Neural cell (in vitro differentiated cells): Measurements from ENCODE around the gene PRXL2B. TPM values are rescaled to one million over a fixed set of nuclear protein-coding genes. Genes with fewer than 3 reads are reported as not detected.

Experiments
- H2AFZ ChIP-seq: fragments of 200-600, 300-800 bp; sonication (generic), shearing (Covaris generic); 2 replicates; pipeline ENCODE4 v1.6.0; 2014; ENCODE audit warnings: low read depth, mild to moderate bottlenecking, antibody characterized with exemption, low read length, moderate library complexity
- H3F3A ChIP-seq: fragments of 200-600 bp; shearing (Covaris generic); 2 replicates; pipeline ENCODE4 v1.6.1; 2016; ENCODE audit warnings: mild to moderate bottlenecking, moderate library complexity, mixed read lengths, antibody characterized with exemption, low read length; ENCODE audit not compliant: insufficient read depth, poor library complexity, severe bottlenecking
- H3K27ac ChIP-seq: fragments of 200-600, 300-800 bp; sonication (generic), shearing (Covaris generic); 2 replicates; pipeline ENCODE4 v1.5.1; 2014; ENCODE audit warnings: mild to moderate bottlenecking, low read length, moderate library complexity
- H3K27me3 ChIP-seq: fragments of 300-800, 200-600 bp; sonication (generic), shearing (Covaris generic); 2 replicates; pipeline ENCODE4 v1.6.0; 2014; ENCODE audit warnings: mild to moderate bottlenecking, low read depth, low read length, moderate library complexity; ENCODE audit not compliant: insufficient read depth
- H3K36me3 ChIP-seq: fragments of 300-800, 200-600 bp; sonication (generic), shearing (Covaris generic); 2 replicates; pipeline ENCODE4 v1.5.1; 2014; ENCODE audit warnings: mild to moderate bottlenecking, antibody characterized with exemption, low read length, moderate library complexity; ENCODE audit not compliant: insufficient read depth
- H3K4me2 ChIP-seq: fragments of 300-800, 200-600 bp; sonication (generic), shearing (Covaris generic); 2 replicates; pipeline ENCODE4 v1.6.0; 2014; ENCODE audit warnings: mild to moderate bottlenecking, low read length
- H3K4me3 ChIP-seq: fragments of 300-800, 200-600 bp; sonication (generic), shearing (Covaris generic); 2 replicates; pipeline ENCODE4 v1.5.1; 2014; ENCODE audit warnings: mild to moderate bottlenecking, low read length, moderate library complexity
- H3K79me2 ChIP-seq: fragments of 200-600 bp; shearing (Covaris generic); replicated peaks from 2 replicates; pipeline ENCODE4 v1.6.0; 2014; ENCODE audit warnings: mild to moderate bottlenecking, low read length, moderate library complexity; ENCODE audit not compliant: insufficient read depth
- H3K9ac ChIP-seq: fragments of 300-800, 200-600 bp; sonication (generic), shearing (Covaris generic); 2 replicates; pipeline ENCODE4 v1.6.1; 2016; ENCODE audit warnings: mild to moderate bottlenecking, low read length, mixed read lengths
- H3K9me2 ChIP-seq: fragments of 200-600 bp; shearing (Covaris generic); 2 replicates; pipeline ENCODE4 v1.6.1; 2016; ENCODE audit warnings: mild to moderate bottlenecking, low read length, mixed read lengths; ENCODE audit not compliant: insufficient read depth
- H3K9me3 ChIP-seq: fragments of 200-600, 300-800 bp; sonication (generic), shearing (Covaris generic); 2 replicates; pipeline ENCODE4 v1.6.1; 2016; ENCODE audit warnings: mild to moderate bottlenecking, mixed run types, low read length, moderate library complexity, mixed read lengths
- H4K20me1 ChIP-seq: fragments of 200-600 bp; shearing (Covaris generic); 2 replicates; pipeline ENCODE4 v1.6.1; 2016; ENCODE audit warnings: mild to moderate bottlenecking, mixed run types; ENCODE audit not compliant: insufficient read depth
- EP300 ChIP-seq: fragments of 450-650 bp; conservative IDR thresholded peaks from 2 replicates; pipeline ENCODE4 v1.6.1; 2014; ENCODE audit warnings: antibody characterized with exemption, mild to moderate bottlenecking, moderate library complexity; ENCODE audit not compliant: poor library complexity, severe bottlenecking
- EZH2 ChIP-seq: fragments of 200-600, 300-800 bp; shearing (Covaris generic), sonication (generic); IDR thresholded peaks from 2 replicates; pipeline ENCODE4 v1.6.1; 2014; ENCODE audit warnings: antibody characterized with exemption, low read length, borderline replicate concordance, mild to moderate bottlenecking; ENCODE audit not compliant: insufficient read depth, poor library complexity, severe bottlenecking
- MXI1 ChIP-seq: fragments of 450-650 bp; conservative IDR thresholded peaks from 2 replicates; pipeline ENCODE4 v1.6.1; 2014; ENCODE audit warnings: antibody characterized with exemption, mild to moderate bottlenecking; ENCODE audit not compliant: poor library complexity, severe bottlenecking
- POLR2AphosphoS5 ChIP-seq: IDR thresholded peaks from 2 replicates; pipeline ENCODE4 v1.6.1; 2012
- RAD21 ChIP-seq: fragments of 450-650 bp; conservative IDR thresholded peaks from 2 replicates; pipeline ENCODE4 v1.6.1; 2014; ENCODE audit warnings: antibody characterized with exemption, mild to moderate bottlenecking, moderate library complexity
- SMC3 ChIP-seq: fragments of 450-650 bp; conservative IDR thresholded peaks from 2 replicates; pipeline ENCODE4 v1.6.1; 2014; ENCODE audit warnings: antibody characterized with exemption, mild to moderate bottlenecking, moderate library complexity; ENCODE audit not compliant: poor library complexity
- TAF1 ChIP-seq: IDR thresholded peaks from 2 replicates; pipeline ENCODE4 v1.6.1; 2012; ENCODE audit warnings: low read depth
- polyA plus RNA-seq: library from polyadenylated mRNA; depleted of rRNA; stranded (reverse); fragments of >200 nt; gene quantifications from 2 replicates; pipeline ENCODE4 v1.2.3, GENCODE V29; 2014
- TF ChIP-seq, protein P1 (sequence below): fragments of 450-650 bp; IDR thresholded peaks from 2 replicates; pipeline ENCODE4 v1.5.1; 2014; ENCODE audit warnings: antibody characterized with exemption, mild to moderate bottlenecking, moderate library complexity; ENCODE audit not compliant: poor library complexity, severe bottlenecking
- TF ChIP-seq, protein P2 (sequence below): IDR thresholded peaks from 2 replicates; pipeline ENCODE4 v1.6.1; 2012; ENCODE audit warnings: borderline replicate concordance

PRXL2B gene
- polyA plus RNA-seq, 1 donor from 2014 or later, result 29.0 TPM

DNA sequence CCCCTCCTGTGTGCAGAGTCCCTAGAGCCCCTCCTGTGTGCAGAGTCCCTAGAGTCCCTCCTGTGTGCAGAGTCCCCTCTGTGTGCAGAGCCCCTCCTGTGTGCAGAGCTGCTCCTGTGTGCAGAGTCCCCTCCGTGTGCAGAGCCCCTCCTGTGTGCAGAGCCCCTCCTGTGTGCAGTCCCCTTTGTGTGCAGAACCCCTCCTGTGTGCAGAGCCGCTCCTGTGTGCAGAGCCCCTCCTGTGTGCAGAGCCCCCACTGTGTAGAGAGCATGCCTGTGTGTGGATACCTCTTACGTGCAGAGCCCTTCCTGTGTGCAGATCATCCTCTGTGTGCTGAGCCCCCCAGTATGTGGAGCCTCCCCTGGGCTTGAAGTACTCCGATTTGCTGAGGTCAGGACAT is 48.2 kb upstream of the PRXL2B start:
- no peak overlapping the region for H3K4me2 ChIP-seq
- no peak overlapping the region for H3K9ac ChIP-seq
- TF ChIP-seq EP300 (no peak), SMC3 (no peak), TAF1 (no peak), RAD21 (no peak), POLR2AphosphoS5 (no peak), EZH2 (no peak), MXI1 (no peak)
- TF ChIP-seq, protein P1, sequence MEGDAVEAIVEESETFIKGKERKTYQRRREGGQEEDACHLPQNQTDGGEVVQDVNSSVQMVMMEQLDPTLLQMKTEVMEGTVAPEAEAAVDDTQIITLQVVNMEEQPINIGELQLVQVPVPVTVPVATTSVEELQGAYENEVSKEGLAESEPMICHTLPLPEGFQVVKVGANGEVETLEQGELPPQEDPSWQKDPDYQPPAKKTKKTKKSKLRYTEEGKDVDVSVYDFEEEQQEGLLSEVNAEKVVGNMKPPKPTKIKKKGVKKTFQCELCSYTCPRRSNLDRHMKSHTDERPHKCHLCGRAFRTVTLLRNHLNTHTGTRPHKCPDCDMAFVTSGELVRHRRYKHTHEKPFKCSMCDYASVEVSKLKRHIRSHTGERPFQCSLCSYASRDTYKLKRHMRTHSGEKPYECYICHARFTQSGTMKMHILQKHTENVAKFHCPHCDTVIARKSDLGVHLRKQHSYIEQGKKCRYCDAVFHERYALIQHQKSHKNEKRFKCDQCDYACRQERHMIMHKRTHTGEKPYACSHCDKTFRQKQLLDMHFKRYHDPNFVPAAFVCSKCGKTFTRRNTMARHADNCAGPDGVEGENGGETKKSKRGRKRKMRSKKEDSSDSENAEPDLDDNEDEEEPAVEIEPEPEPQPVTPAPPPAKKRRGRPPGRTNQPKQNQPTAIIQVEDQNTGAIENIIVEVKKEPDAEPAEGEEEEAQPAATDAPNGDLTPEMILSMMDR, result no peak
- TF ChIP-seq, protein P2, sequence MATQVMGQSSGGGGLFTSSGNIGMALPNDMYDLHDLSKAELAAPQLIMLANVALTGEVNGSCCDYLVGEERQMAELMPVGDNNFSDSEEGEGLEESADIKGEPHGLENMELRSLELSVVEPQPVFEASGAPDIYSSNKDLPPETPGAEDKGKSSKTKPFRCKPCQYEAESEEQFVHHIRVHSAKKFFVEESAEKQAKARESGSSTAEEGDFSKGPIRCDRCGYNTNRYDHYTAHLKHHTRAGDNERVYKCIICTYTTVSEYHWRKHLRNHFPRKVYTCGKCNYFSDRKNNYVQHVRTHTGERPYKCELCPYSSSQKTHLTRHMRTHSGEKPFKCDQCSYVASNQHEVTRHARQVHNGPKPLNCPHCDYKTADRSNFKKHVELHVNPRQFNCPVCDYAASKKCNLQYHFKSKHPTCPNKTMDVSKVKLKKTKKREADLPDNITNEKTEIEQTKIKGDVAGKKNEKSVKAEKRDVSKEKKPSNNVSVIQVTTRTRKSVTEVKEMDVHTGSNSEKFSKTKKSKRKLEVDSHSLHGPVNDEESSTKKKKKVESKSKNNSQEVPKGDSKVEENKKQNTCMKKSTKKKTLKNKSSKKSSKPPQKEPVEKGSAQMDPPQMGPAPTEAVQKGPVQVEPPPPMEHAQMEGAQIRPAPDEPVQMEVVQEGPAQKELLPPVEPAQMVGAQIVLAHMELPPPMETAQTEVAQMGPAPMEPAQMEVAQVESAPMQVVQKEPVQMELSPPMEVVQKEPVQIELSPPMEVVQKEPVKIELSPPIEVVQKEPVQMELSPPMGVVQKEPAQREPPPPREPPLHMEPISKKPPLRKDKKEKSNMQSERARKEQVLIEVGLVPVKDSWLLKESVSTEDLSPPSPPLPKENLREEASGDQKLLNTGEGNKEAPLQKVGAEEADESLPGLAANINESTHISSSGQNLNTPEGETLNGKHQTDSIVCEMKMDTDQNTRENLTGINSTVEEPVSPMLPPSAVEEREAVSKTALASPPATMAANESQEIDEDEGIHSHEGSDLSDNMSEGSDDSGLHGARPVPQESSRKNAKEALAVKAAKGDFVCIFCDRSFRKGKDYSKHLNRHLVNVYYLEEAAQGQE, result no peak
- H3F3A ChIP-seq, result no peaks in the 10 kb centered on the region
- no peaks in the 10 kb centered on the region for H3K27me3 ChIP-seq
- H3K9me3 ChIP-seq, result no peaks in the 10 kb centered on the region
- H3K4me3 ChIP-seq, result no peak overlapping the region
- H2AFZ ChIP-seq, result no peak overlapping the region
- no peaks in the 10 kb centered on the region for H3K79me2 ChIP-seq
- no peak overlapping the region for H3K27ac ChIP-seq
- H3K9me2 ChIP-seq, result no peaks in the 10 kb centered on the region
- no peaks in the 10 kb centered on the region for H3K36me3 ChIP-seq
- no peaks in the 10 kb centered on the region for H4K20me1 ChIP-seq

DNA sequence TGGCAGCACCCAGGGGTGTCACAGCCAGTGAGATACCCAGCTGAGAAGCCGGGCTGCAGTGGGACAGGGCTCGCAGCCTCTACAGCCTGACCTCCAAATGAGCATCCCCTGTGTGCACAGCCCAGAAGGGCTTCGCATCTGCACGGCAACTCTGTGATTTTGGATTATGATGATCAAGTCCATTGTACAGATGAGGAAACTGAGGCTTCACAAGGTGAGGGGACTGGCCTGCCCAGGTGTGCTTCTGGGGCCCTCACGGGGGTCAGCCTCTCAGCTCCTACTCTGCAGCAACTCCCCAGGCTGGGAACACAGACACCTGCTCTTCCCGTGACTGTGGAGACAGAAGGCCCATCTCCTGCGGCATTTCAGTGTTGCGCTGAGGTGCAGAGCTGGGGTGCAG is 47.7 kb upstream of the PRXL2B start:
- Histone ChIP-seq H3K27me3 (no peaks in the 10 kb centered on the region), H3K4me3 (no peak overlapping the region), H3K79me2 (no peaks in the 10 kb centered on the region), H4K20me1 (no peaks in the 10 kb centered on the region), H3F3A (no peaks in the 10 kb centered on the region), H3K9ac (no peak overlapping the region), H3K9me2 (no peaks in the 10 kb centered on the region), H2AFZ (no peak overlapping the region), H3K4me2 (no peak overlapping the region), H3K36me3 (no peaks in the 10 kb centered on the region), H3K9me3 (no peaks in the 10 kb centered on the region), H3K27ac (no peak overlapping the region)
- TF ChIP-seq, protein P2, result no peak
- TF ChIP-seq SMC3 (no peak), MXI1 (no peak), EP300 (no peak), POLR2AphosphoS5 (no peak), TAF1 (no peak), EZH2 (no peak), RAD21 (no peak)
- TF ChIP-seq, protein P1, result no peak
